Common myeloid progenitor, CD34-positive (primary cell): ENCODE measurements around the gene ST7L.
A peak's percentile ranks its signal among the peaks of the same experiment; 100 is the strongest.

ENCODE experiments used
- CTCF ChIA-PET: fragments of 350-600 bp; sonication (Branson Sonifier 250); formaldehyde crosslinking; loops from one replicate; lab custom pipeline; 2021; ENCODE audit warnings: antibody characterized with exemption; lab: Charles Lee
- POLR2A ChIA-PET: fragments of 350-600 bp; sonication (Branson Sonifier 250); formaldehyde crosslinking; loops from one replicate; lab custom pipeline; 2021; ENCODE audit warnings: antibody characterized with exemption; lab: Charles Lee
- DNase-seq, 3 donors: peaks; one replicate each; pipeline versions ENCODE4 v3.0.0 to v3.0.0-alpha.2; 2013
- H3K27ac ChIP-seq, 2 experiments: 1 replicate in 1 of 2; 2 replicates in 1 of 2; pipeline ENCODE4 v1.7.0; 2013; ENCODE audit warnings: inconsistent platforms in 2 of 2, low read length in 2 of 2, mild to moderate bottlenecking in 2 of 2, low read depth in 1 of 2, moderate library complexity in 1 of 2; ENCODE audit not compliant: severe bottlenecking in 2 of 2, insufficient read depth in 1 of 2, poor library complexity in 1 of 2
- H3K27me3 ChIP-seq, 5 experiments: replicated peaks in 2 of 5; 1 replicate in 3 of 5; 2 replicates in 2 of 5; pipeline versions ENCODE4 v1.6.1 to v1.7.0; 2013; ENCODE audit warnings: low read length in 4 of 5, mild to moderate bottlenecking in 2 of 5, moderate library complexity in 2 of 5, inconsistent platforms in 1 of 5; ENCODE audit not compliant: insufficient read depth in 5 of 5, control insufficient read depth in 4 of 5
- H3K36me3 ChIP-seq, 4 experiments: 1 replicate in 2 of 4; 2 replicates in 2 of 4; pipeline versions ENCODE4 v1.6.1 to v1.7.0; 2013; ENCODE audit warnings: low read length in 3 of 4, control low read depth in 1 of 4, mild to moderate bottlenecking in 1 of 4; ENCODE audit not compliant: control insufficient read depth in 4 of 4, insufficient read depth in 4 of 4
- H3K4me1 ChIP-seq, 4 experiments: 1 replicate in 3 of 4; 2 replicates in 1 of 4; pipeline versions ENCODE4 v1.6.1 to v1.7.1; 2013; ENCODE audit warnings: low read length in 3 of 4, mild to moderate bottlenecking in 3 of 4, control low read depth in 1 of 4, inconsistent platforms in 1 of 4, moderate library complexity in 1 of 4; ENCODE audit not compliant: control insufficient read depth in 4 of 4, insufficient read depth in 4 of 4; ENCODE audit errors: control extremely low read depth in 1 of 4
- H3K4me3 ChIP-seq, 7 experiments: 1 replicate in 4 of 7; 2 replicates in 3 of 7; pipeline versions ENCODE4 v1.5.1 to v1.7.0; 2013; ENCODE audit warnings: mild to moderate bottlenecking in 7 of 7, low read length in 6 of 7, moderate library complexity in 6 of 7, inconsistent platforms in 2 of 7, low read depth in 2 of 7, control low read depth in 1 of 7; ENCODE audit not compliant: insufficient read depth in 4 of 7, control insufficient read depth in 1 of 7; ENCODE audit errors: extremely low read depth in 1 of 7
- H3K9me3 ChIP-seq, 5 experiments: 1 replicate in 4 of 5; 2 replicates in 1 of 5; pipeline versions ENCODE4 v1.6.1 to v1.7.1; 2013; ENCODE audit warnings: low read length in 4 of 5, mild to moderate bottlenecking in 2 of 5, inconsistent platforms in 1 of 5, low read depth in 1 of 5, moderate library complexity in 1 of 5; ENCODE audit not compliant: control insufficient read depth in 4 of 5, insufficient read depth in 2 of 5; ENCODE audit errors: control extremely low read depth in 1 of 5
- WGBS: methylation state at CpG from one replicate; pipeline ENCODE4 v1.1.5; 2013; ENCODE audit not compliant: insufficient coverage; 5-methylcytosine and 5-hydroxymethylcytosine counted together

ST7L gene

GRCh38 chr1:112507921-112508277 lies 111.0 kb downstream of the ST7L start:
- Histone ChIP-seq H3K9me3 (no peaks in the 10 kb centered on the region), H3K27me3 (peaks cover 5 to 87% (median 51%) of the 10 kb centered on the region in 5 experiments), H3K27ac (no peak overlapping the region), H3K4me3 (peak overlapping the region; percentile 32 to 72 (median 59)), H3K36me3 (no peaks in the 10 kb centered on the region), H3K4me1 (peaks cover 0 to 19% (median 16%) of the 10 kb centered on the region in 4 experiments)
- WGBS: 4% methylated on average over 5 of the region's 15 CpGs
- CTCF ChIA-PET: interaction anchor here (1.8 kb wide), 1 partner anchor 201 kb away, joined by 5 read pairs; no protein-coding TSS in a partner anchor
- POLR2A ChIA-PET: no interaction called here
- peak in 2 of 3 donors; percentile 28 to 40 for DNase-seq

DNA sequence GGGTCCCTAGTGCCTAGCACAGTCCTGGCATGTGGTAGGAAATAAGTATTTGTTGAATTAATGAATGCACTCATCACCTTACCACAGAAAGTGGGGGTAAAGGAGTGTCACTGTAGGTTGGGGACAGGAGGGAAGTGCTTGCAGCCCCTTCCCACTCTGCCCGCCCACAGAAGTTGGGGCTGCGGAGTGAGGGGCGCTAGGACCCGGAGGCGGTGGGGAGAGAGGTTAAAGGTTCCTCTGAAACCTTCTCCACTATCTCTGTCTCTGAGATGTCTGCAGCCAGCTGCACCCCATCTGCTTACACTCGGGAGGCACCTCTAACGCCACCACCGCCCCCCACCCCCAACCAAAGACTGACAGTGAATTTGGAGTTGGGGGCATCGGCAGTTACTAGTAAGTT lies 111.6 kb downstream of the ST7L start:
- peaks cover 0 to 21% (median 18%) of the 10 kb centered on the region in 4 experiments for H3K4me1 ChIP-seq
- DNase-seq: no peak
- no peaks in the 10 kb centered on the region for H3K36me3 ChIP-seq
- CTCF ChIA-PET: no interaction called here
- peak overlapping the region in 1 of 7 experiments; percentile 69 for H3K4me3 ChIP-seq
- 83% methylated on average over 3 of the region's 9 CpGs for WGBS
- H3K9me3 ChIP-seq: no peaks in the 10 kb centered on the region
- H3K27me3 ChIP-seq: peaks cover 5 to 93% (median 54%) of the 10 kb centered on the region in 5 experiments
- no peak overlapping the region for H3K27ac ChIP-seq
- POLR2A ChIA-PET: no interaction called here

GRCh38 chr1:112506731-112507130 lies 112.2 kb downstream of the ST7L start:
- peaks cover 0 to 23% (median 22%) of the 10 kb centered on the region in 4 experiments for H3K4me1 ChIP-seq
- H3K36me3 ChIP-seq: no peaks in the 10 kb centered on the region
- no peaks in the 10 kb centered on the region for H3K9me3 ChIP-seq
- WGBS: 100% methylated on average over 5 of the region's 8 CpGs
- no peak for DNase-seq
- peaks cover 5 to 99% (median 56%) of the 10 kb centered on the region in 5 experiments for H3K27me3 ChIP-seq
- ChIA-PET CTCF (no interaction called here), POLR2A (no interaction called here)
- H3K4me3 ChIP-seq: no peak overlapping the region
- no peak overlapping the region for H3K27ac ChIP-seq

DNA sequence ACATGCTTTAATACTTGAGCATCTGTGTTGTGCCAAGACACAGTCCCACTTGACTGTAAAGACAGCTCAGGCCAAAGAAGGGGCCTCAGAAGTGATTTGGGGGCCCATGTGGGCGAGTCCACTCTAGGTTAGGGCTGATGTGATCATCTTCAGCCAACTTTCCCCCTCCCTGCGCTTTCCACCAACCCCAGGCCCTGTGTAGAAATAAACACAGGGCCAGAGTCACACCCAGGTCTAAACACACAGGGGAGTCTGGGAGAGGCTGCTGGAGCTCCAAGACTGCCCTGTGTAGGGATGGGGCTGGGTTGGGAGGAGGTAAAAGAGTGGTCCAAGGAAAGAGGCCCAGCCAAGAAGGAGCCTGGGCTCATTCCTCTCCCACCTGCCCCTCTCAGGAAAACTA lies 112.6 kb downstream of the ST7L start:
- POLR2A ChIA-PET: no interaction called here
- 100% methylated on average over 1 of the region's 2 CpGs for WGBS

DNA sequence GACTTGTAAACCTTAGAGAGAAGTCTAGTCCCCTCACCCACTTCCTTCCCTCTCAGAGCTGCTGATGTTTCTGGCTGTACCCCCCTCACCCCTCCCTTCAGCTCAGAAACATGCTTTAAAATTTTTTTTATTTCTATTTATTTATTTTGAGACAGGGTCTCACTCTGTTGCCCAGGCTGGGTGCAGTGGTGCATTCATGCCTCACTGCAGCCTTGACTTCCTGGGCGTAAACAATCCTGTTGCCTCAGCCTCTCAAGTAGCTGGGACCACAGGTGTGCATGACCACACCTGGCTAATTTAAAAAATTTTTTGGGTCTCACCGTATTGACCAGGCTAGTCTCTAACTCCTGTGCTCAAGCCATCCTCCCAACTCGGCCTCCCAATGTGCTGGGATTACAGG lies 113.1 kb downstream of the ST7L start:
- Histone ChIP-seq H3K27me3 (peaks cover 11 to 99% (median 57%) of the 10 kb centered on the region in 5 experiments), H3K4me3 (no peak overlapping the region), H3K4me1 (peaks cover 0 to 26% (median 25%) of the 10 kb centered on the region in 4 experiments), H3K36me3 (no peaks in the 10 kb centered on the region), H3K9me3 (no peaks in the 10 kb centered on the region), H3K27ac (no peak overlapping the region)
- no peak for DNase-seq
- POLR2A ChIA-PET: no interaction called here
- WGBS: 92% methylated on average over 3 of the region's 3 CpGs
- CTCF ChIA-PET: interaction anchor here (1.2 kb wide), 1 partner anchor 8 kb away, joined by 3 read pairs; no protein-coding TSS in a partner anchor

More for the DNA sequence above, 112.6 kb downstream of the ST7L start:
- CTCF ChIA-PET: interaction anchor here (1.2 kb wide), 1 partner anchor 8 kb away, joined by 3 read pairs; no protein-coding TSS in a partner anchor
- Histone ChIP-seq H3K36me3 (no peaks in the 10 kb centered on the region), H3K4me3 (no peak overlapping the region), H3K4me1 (peaks cover 0 to 26% (median 25%) of the 10 kb centered on the region in 4 experiments), H3K9me3 (no peaks in the 10 kb centered on the region), H3K27me3 (peaks cover 8 to 99% (median 56%) of the 10 kb centered on the region in 5 experiments), H3K27ac (no peak overlapping the region)
- DNase-seq: no peak

DNA sequence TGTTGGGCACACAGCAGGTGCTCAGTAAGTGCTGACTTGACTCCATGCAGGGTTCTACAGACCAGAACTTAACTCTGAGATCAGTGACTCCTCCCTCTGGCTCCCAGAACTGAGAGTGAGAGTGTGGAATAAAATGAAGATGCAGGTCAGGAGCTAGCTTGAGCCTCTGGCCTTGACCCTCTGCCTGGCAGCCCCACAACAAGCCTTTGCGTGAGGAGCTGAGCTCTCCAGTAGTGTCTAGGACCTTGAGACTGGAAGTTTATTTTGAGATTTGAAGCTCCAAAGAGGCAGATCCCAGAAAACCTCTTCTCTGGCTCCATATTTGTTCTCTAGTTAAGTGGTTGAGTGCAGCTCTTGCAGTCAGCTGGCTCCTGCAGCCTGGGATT lies 113.5 kb downstream of the ST7L start:
- Histone ChIP-seq H3K4me3 (no peak overlapping the region), H3K27me3 (peaks cover 11 to 99% (median 56%) of the 10 kb centered on the region in 5 experiments), H3K9me3 (no peaks in the 10 kb centered on the region), H3K4me1 (peaks cover 0 to 26% (median 25%) of the 10 kb centered on the region in 4 experiments), H3K27ac (no peak overlapping the region), H3K36me3 (no peaks in the 10 kb centered on the region)
- no CpG with 5 or more reads among the region's 1 CpG for WGBS
- ChIA-PET CTCF (interaction anchor here (1.2 kb wide), 2 partner anchors 9 to 83 kb away, joined by 3 read pairs; no protein-coding TSS in a partner anchor), POLR2A (no interaction called here)
- no peak for DNase-seq

DNA sequence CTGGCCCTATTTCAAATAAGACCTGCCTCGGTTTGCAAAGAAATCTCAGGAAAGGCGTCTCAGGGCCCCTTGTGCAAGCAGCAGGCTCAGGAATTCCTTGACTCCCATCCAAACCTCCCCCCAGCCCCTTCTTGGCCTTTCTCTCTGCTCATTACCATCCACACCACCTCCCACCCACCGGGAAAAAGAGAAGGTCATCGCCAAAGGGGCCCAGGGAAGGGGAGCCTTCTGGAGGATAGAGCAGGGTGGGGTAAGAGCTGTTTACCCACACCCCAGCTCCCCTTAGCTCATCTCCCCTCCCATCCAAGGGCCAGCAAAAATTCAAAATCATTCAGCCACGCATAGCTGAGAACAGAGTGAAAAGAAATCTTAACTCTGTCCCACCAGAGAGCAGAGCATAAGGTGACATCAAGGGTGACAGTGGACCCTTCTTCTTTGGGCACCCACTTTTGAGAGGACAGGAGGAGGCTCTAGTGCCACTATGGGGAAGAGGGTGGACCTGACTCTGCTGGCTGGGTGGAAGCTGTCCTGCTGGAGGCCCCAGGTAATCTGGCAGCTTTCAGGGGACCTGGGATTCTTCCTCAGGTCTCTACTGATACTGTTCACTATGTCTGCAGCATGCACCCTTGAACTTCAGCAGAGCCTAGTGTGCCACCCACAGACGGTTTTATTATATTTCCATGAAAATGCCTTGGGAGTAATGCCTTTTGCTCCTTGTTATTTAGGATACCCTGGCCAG lies 114.1 kb downstream of the ST7L start:
- Histone ChIP-seq H3K4me3 (no peak overlapping the region), H3K36me3 (no peaks in the 10 kb centered on the region), H3K4me1 (peaks cover 0 to 26% (median 25%) of the 10 kb centered on the region in 4 experiments), H3K27ac (no peak overlapping the region), H3K9me3 (no peaks in the 10 kb centered on the region), H3K27me3 (peaks cover 11 to 96% (median 54%) of the 10 kb centered on the region in 5 experiments)
- ChIA-PET CTCF (interaction anchor here (0.8 to 1.2 kb wide), 4 partner anchors 10 to 230 kb away, joined by 3 to 4 read pairs (median 3); no protein-coding TSS in a partner anchor), POLR2A (no interaction called here)
- no peak for DNase-seq
- WGBS: no CpG with 5 or more reads among the region's 6 CpGs
